SU-DHL-6 (cell line): Measurements from ENCODE around the gene REEP3.

ENCODE experiments used
- H2AFZ ChIP-seq: fragments of 200-600 bp; sonication (generic); 2 replicates; pipeline ENCODE4 v1.6.1; 2014; ENCODE audit warnings: low read depth, mild to moderate bottlenecking, moderate library complexity, mixed read lengths, antibody characterized with exemption, low read length; ENCODE audit not compliant: severe bottlenecking
- H3F3A ChIP-seq: fragments of 200-600 bp; shearing (Covaris generic); 2 replicates; pipeline ENCODE4 v1.6.0; 2016; ENCODE audit warnings: antibody characterized with exemption, mild to moderate bottlenecking; ENCODE audit not compliant: insufficient read depth
- H3K27ac ChIP-seq: fragments of 200-600 bp; sonication (generic); 2 replicates; pipeline ENCODE4 v1.5.1; 2016; ENCODE audit warnings: low read depth, mild to moderate bottlenecking, low read length, moderate library complexity, mixed read lengths
- H3K27me3 ChIP-seq: fragments of 200-600 bp; sonication (generic), shearing (Covaris generic); 2 replicates; pipeline ENCODE4 v1.6.0; 2014; ENCODE audit warnings: mild to moderate bottlenecking, low read length
- H3K36me3 ChIP-seq: fragments of 200-600 bp; sonication (generic); 2 replicates; pipeline ENCODE4 v1.6.1; 2014; ENCODE audit warnings: mild to moderate bottlenecking, low read length, mixed read lengths
- H3K4me2 ChIP-seq: fragments of 300-600, 200-600 bp; shearing (Covaris generic), sonication (generic); 2 replicates; pipeline ENCODE4 v1.6.0; 2014; ENCODE audit warnings: low read length, low read depth, mild to moderate bottlenecking; ENCODE audit not compliant: poor library complexity, severe bottlenecking
- H3K4me3 ChIP-seq: fragments of 200-600 bp; sonication (generic); 2 replicates; pipeline ENCODE4 v1.5.1; 2014; ENCODE audit warnings: antibody characterized with exemption, low read length, mild to moderate bottlenecking, mixed read lengths; ENCODE audit not compliant: insufficient read depth, poor library complexity, severe bottlenecking
- H3K79me2 ChIP-seq: fragments of 200-600 bp; sonication (generic); 2 replicates; pipeline ENCODE4 v1.6.1; 2014; ENCODE audit warnings: mild to moderate bottlenecking, low read length, moderate library complexity; ENCODE audit not compliant: insufficient read depth
- H3K9ac ChIP-seq: fragments of 200-600 bp; sonication (generic); 2 replicates; pipeline ENCODE4 v1.7.0; 2014; ENCODE audit warnings: mild to moderate bottlenecking, low read length
- H3K9me2 ChIP-seq: fragments of 200-600 bp; sonication (generic); replicated peaks from 2 replicates; pipeline ENCODE4 v1.6.1; 2014; ENCODE audit warnings: low read length; ENCODE audit not compliant: insufficient read depth
- H3K9me3 ChIP-seq: fragments of 200-600 bp; sonication (generic); 2 replicates; pipeline ENCODE4 v1.6.1; 2014; ENCODE audit warnings: low read length, mixed read lengths; ENCODE audit not compliant: insufficient read depth
- H4K20me1 ChIP-seq: fragments of 200-600 bp; sonication (generic); 2 replicates; pipeline ENCODE4 v1.6.1; 2014; ENCODE audit warnings: low read depth, mild to moderate bottlenecking, antibody characterized with exemption, low read length, moderate library complexity, mixed read lengths
- EZH2phosphoT487 ChIP-seq: fragments of 200-600 bp; sonication (generic), shearing (Covaris generic); conservative IDR thresholded peaks from 2 replicates; pipeline ENCODE4 v1.6.1; 2018; ENCODE audit warnings: mild to moderate bottlenecking, antibody characterized with exemption, low read length, moderate library complexity, mixed read lengths
- TF ChIP-seq, protein P1 (sequence below): fragments of 200-600 bp; sonication (generic); IDR thresholded peaks from one replicate; pipeline ENCODE4 v1.5.1; 2017; ENCODE audit warnings: antibody characterized with exemption, mild to moderate bottlenecking, low read length, moderate library complexity; ENCODE audit not compliant: insufficient read depth, poor library complexity, severe bottlenecking

REEP3 gene

DNA sequence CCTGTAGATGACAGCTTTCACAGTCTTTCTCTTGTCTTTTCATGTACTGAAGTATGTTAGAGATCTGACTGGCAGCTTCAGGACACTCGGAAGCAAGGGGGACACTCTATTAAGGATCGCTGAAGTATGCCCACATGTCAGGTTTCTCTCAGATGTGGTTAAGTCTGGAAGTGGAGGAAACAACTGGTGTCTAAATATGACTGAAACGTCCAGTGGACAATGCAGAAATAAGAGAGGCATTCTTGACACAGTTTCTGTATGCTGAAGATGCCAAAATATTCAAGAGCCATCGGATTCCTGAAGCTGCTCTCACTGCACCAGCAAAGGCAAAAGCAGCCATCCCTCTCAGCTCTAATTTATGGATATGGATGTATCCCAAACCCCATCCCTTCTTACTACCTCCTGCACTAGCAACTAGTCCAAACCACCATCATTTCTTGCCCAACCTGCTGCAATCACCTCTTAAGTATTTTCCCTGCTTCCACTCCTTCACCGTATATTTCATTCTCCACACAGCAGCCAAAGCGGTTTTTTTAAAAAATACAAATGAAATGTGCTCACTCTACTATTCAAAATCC is 113.4 kb downstream of the REEP3 start:
- no peaks in the 10 kb centered on the region for H4K20me1 ChIP-seq
- no peak for TF ChIP-seq EZH2phosphoT487
- H3F3A ChIP-seq, result peaks cover 19% of the 10 kb centered on the region
- H3K4me3 ChIP-seq, result no peak overlapping the region
- no peaks in the 10 kb centered on the region for H3K27me3 ChIP-seq
- no peaks in the 10 kb centered on the region for H3K9me2 ChIP-seq
- H3K36me3 ChIP-seq, result no peaks in the 10 kb centered on the region
- no peak overlapping the region for H3K4me2 ChIP-seq
- no peak overlapping the region for H3K27ac ChIP-seq
- H3K79me2 ChIP-seq, result no peaks in the 10 kb centered on the region
- H3K9ac ChIP-seq, result no peak overlapping the region
- no peaks in the 10 kb centered on the region for H3K9me3 ChIP-seq
- H2AFZ ChIP-seq, result no peak overlapping the region

DNA sequence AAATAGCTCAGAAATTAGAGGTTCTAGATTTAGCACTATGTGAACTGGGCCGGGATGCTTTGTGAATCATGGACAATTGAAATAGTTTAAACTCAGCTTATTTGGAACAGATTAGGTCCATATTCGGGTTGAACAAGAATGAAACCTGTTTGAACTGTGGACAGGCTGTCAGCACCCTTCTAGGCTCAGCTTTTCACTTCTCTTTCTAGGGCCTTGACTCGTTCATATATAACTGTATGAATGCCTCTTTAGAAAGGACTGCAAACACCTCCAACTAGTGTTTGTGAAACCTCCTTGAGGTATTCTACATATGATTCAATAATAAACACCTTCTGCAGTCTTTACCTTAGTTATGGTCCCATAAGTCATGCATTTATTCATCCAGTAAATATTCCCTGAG is 115.6 kb downstream of the REEP3 start:
- Histone ChIP-seq H3K27me3 (no peaks in the 10 kb centered on the region), H3K27ac (no peak overlapping the region), H2AFZ (no peak overlapping the region), H3K9me2 (no peaks in the 10 kb centered on the region), H3K4me2 (no peak overlapping the region), H3K79me2 (no peaks in the 10 kb centered on the region), H4K20me1 (no peaks in the 10 kb centered on the region), H3F3A (peaks cover 4% of the 10 kb centered on the region), H3K9me3 (no peaks in the 10 kb centered on the region), H3K36me3 (no peaks in the 10 kb centered on the region), H3K4me3 (no peak overlapping the region), H3K9ac (no peak overlapping the region)
- no peak for TF ChIP-seq EZH2phosphoT487
- TF ChIP-seq, protein P1, sequence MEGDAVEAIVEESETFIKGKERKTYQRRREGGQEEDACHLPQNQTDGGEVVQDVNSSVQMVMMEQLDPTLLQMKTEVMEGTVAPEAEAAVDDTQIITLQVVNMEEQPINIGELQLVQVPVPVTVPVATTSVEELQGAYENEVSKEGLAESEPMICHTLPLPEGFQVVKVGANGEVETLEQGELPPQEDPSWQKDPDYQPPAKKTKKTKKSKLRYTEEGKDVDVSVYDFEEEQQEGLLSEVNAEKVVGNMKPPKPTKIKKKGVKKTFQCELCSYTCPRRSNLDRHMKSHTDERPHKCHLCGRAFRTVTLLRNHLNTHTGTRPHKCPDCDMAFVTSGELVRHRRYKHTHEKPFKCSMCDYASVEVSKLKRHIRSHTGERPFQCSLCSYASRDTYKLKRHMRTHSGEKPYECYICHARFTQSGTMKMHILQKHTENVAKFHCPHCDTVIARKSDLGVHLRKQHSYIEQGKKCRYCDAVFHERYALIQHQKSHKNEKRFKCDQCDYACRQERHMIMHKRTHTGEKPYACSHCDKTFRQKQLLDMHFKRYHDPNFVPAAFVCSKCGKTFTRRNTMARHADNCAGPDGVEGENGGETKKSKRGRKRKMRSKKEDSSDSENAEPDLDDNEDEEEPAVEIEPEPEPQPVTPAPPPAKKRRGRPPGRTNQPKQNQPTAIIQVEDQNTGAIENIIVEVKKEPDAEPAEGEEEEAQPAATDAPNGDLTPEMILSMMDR, result no peak

- no peaks in the 10 kb centered on the region for H3K9me3 ChIP-seq
- H3K27me3 ChIP-seq, result no peaks in the 10 kb centered on the region
- H3K4me2 ChIP-seq, result no peak overlapping the region
- H3K4me3 ChIP-seq, result no peak overlapping the region
- no peak overlapping the region for H3K27ac ChIP-seq
- H3F3A ChIP-seq, result no peaks in the 10 kb centered on the region
- no peaks in the 10 kb centered on the region for H4K20me1 ChIP-seq
- TF ChIP-seq, protein P1, result no peak
- TF ChIP-seq EZH2phosphoT487, result no peak
- no peaks in the 10 kb centered on the region for H3K36me3 ChIP-seq
- no peak overlapping the region for H2AFZ ChIP-seq
- no peak overlapping the region for H3K9ac ChIP-seq
- no peaks in the 10 kb centered on the region for H3K79me2 ChIP-seq
- no peaks in the 10 kb centered on the region for H3K9me2 ChIP-seq
These were observed 116.7 kb downstream of the REEP3 start for GRCh38 chr10:63637901-63638327.

DNA sequence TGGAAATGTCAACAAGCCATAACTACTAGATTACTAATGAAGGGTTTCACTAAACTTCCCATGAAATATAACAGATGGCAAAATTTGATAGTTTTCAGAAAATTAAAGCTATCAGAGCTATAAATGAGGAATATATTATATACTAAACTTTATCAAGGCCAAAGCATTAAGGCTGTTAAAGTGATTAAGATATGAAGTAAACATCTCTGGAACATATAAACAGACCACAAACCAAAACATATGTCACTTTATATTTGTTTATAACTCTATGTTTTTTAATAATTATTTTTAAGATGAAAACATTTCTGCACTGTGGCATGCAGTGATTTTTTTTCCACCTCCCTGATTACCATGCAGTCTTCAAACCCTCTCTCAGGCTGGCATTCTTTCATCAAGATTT is 120.2 kb downstream of the REEP3 start:
- H3K4me3 ChIP-seq, result no peak overlapping the region
- no peak overlapping the region for H3K4me2 ChIP-seq
- H3K79me2 ChIP-seq, result no peaks in the 10 kb centered on the region
- TF ChIP-seq, protein P1, result no peak
- H3K36me3 ChIP-seq, result no peaks in the 10 kb centered on the region
- H3K9ac ChIP-seq, result no peak overlapping the region
- no peak overlapping the region for H3K27ac ChIP-seq
- H3F3A ChIP-seq, result no peaks in the 10 kb centered on the region
- H3K9me3 ChIP-seq, result no peaks in the 10 kb centered on the region
- H4K20me1 ChIP-seq, result no peaks in the 10 kb centered on the region
- H3K9me2 ChIP-seq, result no peaks in the 10 kb centered on the region
- no peaks in the 10 kb centered on the region for H3K27me3 ChIP-seq
- H2AFZ ChIP-seq, result no peak overlapping the region
